Glutamatergic neuron (in vitro differentiated cells): ENCODE results near the gene TBC1D22A. TPM values are rescaled to one million over a fixed set of nuclear protein-coding genes. Genes with fewer than 3 reads are reported as not detected.

Experiments
- DNase-seq: peaks from one replicate; pipeline ENCODE4 v3.0.0; 2022
- H3K27ac Mint-ChIP-seq: one replicate; pipeline ENCODE4 v1.8.0; 2020; ENCODE audit warnings: mild to moderate bottlenecking, mixed read lengths, inconsistent platforms; ENCODE audit not compliant: unreplicated experiment
- H3K27me3 Mint-ChIP-seq: one replicate; pipeline ENCODE4 v1.8.0; 2020; ENCODE audit warnings: mild to moderate bottlenecking, moderate library complexity, mixed read lengths, inconsistent platforms; ENCODE audit not compliant: unreplicated experiment
- H3K36me3 Mint-ChIP-seq: one replicate; pipeline ENCODE4 v1.8.0; 2020; ENCODE audit warnings: mild to moderate bottlenecking, mixed read lengths, inconsistent platforms; ENCODE audit not compliant: unreplicated experiment
- H3K4me1 Mint-ChIP-seq: one replicate; pipeline ENCODE4 v1.8.0; 2020; ENCODE audit warnings: mild to moderate bottlenecking, low read depth, mixed read lengths, inconsistent platforms; ENCODE audit not compliant: unreplicated experiment
- H3K4me3 Mint-ChIP-seq: one replicate; pipeline ENCODE4 v1.8.0; 2020; ENCODE audit warnings: mild to moderate bottlenecking, mixed read lengths, inconsistent platforms; ENCODE audit not compliant: unreplicated experiment
- H3K9me3 Mint-ChIP-seq: one replicate; pipeline ENCODE4 v1.8.0; 2020; ENCODE audit warnings: mild to moderate bottlenecking, moderate library complexity, mixed read lengths, inconsistent platforms; ENCODE audit not compliant: unreplicated experiment
- CTCF ChIP-seq: fragments of 200-600 bp; sonication (generic); IDR thresholded peaks from one replicate; pipeline ENCODE4 v1.5.0; 2021; ENCODE audit not compliant: partially characterized antibody, unreplicated experiment
- total RNA-seq: library from RNA; stranded (reverse); fragmentation: NEBNext Ultra II Directional; extraction: Animal tissue kit (Norgen Biotek cat#: 25700); gene quantifications from one replicate; pipeline ENCODE4 v1.2.1, GENCODE V29; 2021; ENCODE audit not compliant: unreplicated experiment

The TBC1D22A gene
- total RNA-seq, 1 donor from 2014 or later: 23.0 TPM

GRCh38 chr22:47149976-47150375, 387.5 kb downstream of the TBC1D22A start:
- Mint-ChIP-seq H3K27ac (no peak overlapping the region), H3K27me3 (peaks cover 10% of the 10 kb centered on the region), H3K9me3 (peaks cover 12% of the 10 kb centered on the region), H3K4me1 (peaks cover 4% of the 10 kb centered on the region), H3K36me3 (no peaks in the 10 kb centered on the region), H3K4me3 (no peak overlapping the region)
- no peak for TF ChIP-seq CTCF
- no peak for DNase-seq

GRCh38 chr22:47150426-47150825, 388.0 kb downstream of the TBC1D22A start:
- Mint-ChIP-seq H3K4me1 (peaks cover 4% of the 10 kb centered on the region), H3K36me3 (no peaks in the 10 kb centered on the region), H3K27ac (no peak overlapping the region), H3K27me3 (peaks cover 10% of the 10 kb centered on the region), H3K4me3 (no peak overlapping the region), H3K9me3 (peaks cover 12% of the 10 kb centered on the region)
- no peak for DNase-seq
- no peak for TF ChIP-seq CTCF

GRCh38 chr22:47151064-47151463, 388.6 kb downstream of the TBC1D22A start:
- no peak for TF ChIP-seq CTCF
- peaks cover 9% of the 10 kb centered on the region for H3K27me3 Mint-ChIP-seq
- H3K9me3 Mint-ChIP-seq: peaks cover 12% of the 10 kb centered on the region
- H3K27ac Mint-ChIP-seq: no peak overlapping the region
- DNase-seq: no peak
- no peaks in the 10 kb centered on the region for H3K36me3 Mint-ChIP-seq
- no peak overlapping the region for H3K4me3 Mint-ChIP-seq
- H3K4me1 Mint-ChIP-seq: peaks cover 4% of the 10 kb centered on the region

- DNase-seq: no peak
- peaks cover 12% of the 10 kb centered on the region for H3K9me3 Mint-ChIP-seq
- no peak overlapping the region for H3K4me3 Mint-ChIP-seq
These were observed 389.0 kb downstream of the TBC1D22A start for GRCh38 chr22:47151490-47151889.

GRCh38 chr22:47152236-47152635, 389.8 kb downstream of the TBC1D22A start:
- no peak for TF ChIP-seq CTCF
- H3K36me3 Mint-ChIP-seq: no peaks in the 10 kb centered on the region
- H3K27ac Mint-ChIP-seq: no peak overlapping the region
- no peak for DNase-seq
- peaks cover 12% of the 10 kb centered on the region for H3K9me3 Mint-ChIP-seq
- H3K27me3 Mint-ChIP-seq: peaks cover 11% of the 10 kb centered on the region
- peaks cover 4% of the 10 kb centered on the region for H3K4me1 Mint-ChIP-seq
- no peak overlapping the region for H3K4me3 Mint-ChIP-seq

More at GRCh38 chr22:47151490-47151889, 389.0 kb downstream of the TBC1D22A start:
- H3K27me3 Mint-ChIP-seq: peaks cover 11% of the 10 kb centered on the region
- TF ChIP-seq CTCF: no peak
- no peaks in the 10 kb centered on the region for H3K36me3 Mint-ChIP-seq
- peaks cover 4% of the 10 kb centered on the region for H3K4me1 Mint-ChIP-seq
- no peak overlapping the region for H3K27ac Mint-ChIP-seq
